Measurements from ENCODE around the gene FBXW8.

FBXW8 gene

GRCh38 chr12:116891019-116891418 is 19.7 kb upstream of the FBXW8 start:
- Histone ChIP-seq H3K4me3 (ENCODE audit: low read depth, low read length) (no peak overlapping the region), H3K9me3 (ENCODE audit: control insufficient read depth, insufficient read depth, low read depth, low read length) (no peaks in the 10 kb centered on the region), H3K27ac (ENCODE audit: extremely low read depth, low read depth, low read length) (no peak overlapping the region), H3K36me3 (ENCODE audit: control insufficient read depth in 2 of 2, insufficient read depth in 1 of 2, low read length in 2 of 2) (no peaks in the 10 kb centered on the region), H3K4me1 (ENCODE audit: control insufficient read depth, insufficient read depth, low read length) (no peaks in the 10 kb centered on the region)
- POLR2A ChIA-PET: no interaction called here
- CTCF ChIA-PET: no interaction called here
- no peak for TF ChIP-seq TSHZ1 (tag by site-specific recombination; IDR thresholded peaks at IDR 0.05; ENCODE audit: borderline replicate concordance)
- TF ChIP-seq TCF7L2 (IDR thresholded peaks at IDR 0.05; ENCODE audit: borderline replicate concordance, low read depth, low read length): no peak
- TF ChIP-seq ZNF366 (tag by site-specific recombination; conservative IDR thresholded peaks at IDR 0.05): no peak
- TF ChIP-seq OSR2 (tag by site-specific recombination; IDR thresholded peaks at IDR 0.05): no peak
- TF ChIP-seq MEIS1 (CRISPR knock-in tag; IDR thresholded peaks at IDR 0.05; ENCODE audit: borderline replicate concordance): no peak
- no peak for TF ChIP-seq HOXC10 (CRISPR knock-in tag; IDR thresholded peaks at IDR 0.05)
- no peak for TF ChIP-seq ZNF768 (tag by site-specific recombination; IDR thresholded peaks at IDR 0.05)
- TF ChIP-seq ZIC2 (tag by site-specific recombination; IDR thresholded peaks at IDR 0.05): no peak
- no peak for TF ChIP-seq KLF16 (tag by site-specific recombination; IDR thresholded peaks at IDR 0.05)
- TF ChIP-seq ZNF112 (tag by site-specific recombination; IDR thresholded peaks at IDR 0.05): no peak
- no peak for TF ChIP-seq KLF9 (tag by site-specific recombination; IDR thresholded peaks at IDR 0.05; ENCODE audit: low read depth)
- no peak for TF ChIP-seq ZNF24 (tag by site-specific recombination; IDR thresholded peaks at IDR 0.05)
- TF ChIP-seq RBAK (tag by site-specific recombination; IDR thresholded peaks at IDR 0.05): no peak
- no peak for TF ChIP-seq EGR2 (tag by site-specific recombination; IDR thresholded peaks at IDR 0.05; ENCODE audit: low read depth)
- no peak for TF ChIP-seq ZNF341 (tag by site-specific recombination; IDR thresholded peaks at IDR 0.05; ENCODE audit: low read depth)
- TF ChIP-seq ZNF596 (tag by site-specific recombination; IDR thresholded peaks at IDR 0.05): no peak

GRCh38 chr12:116892349-116893140 is 18.2 kb upstream of the FBXW8 start:
- Histone ChIP-seq H3K27ac (ENCODE audit: extremely low read depth, low read depth, low read length) (no peak overlapping the region), H3K4me3 (ENCODE audit: low read depth, low read length) (no peak overlapping the region), H3K36me3 (ENCODE audit: control insufficient read depth in 2 of 2, insufficient read depth in 1 of 2, low read length in 2 of 2) (no peaks in the 10 kb centered on the region), H3K9me3 (ENCODE audit: control insufficient read depth, insufficient read depth, low read depth, low read length) (no peaks in the 10 kb centered on the region), H3K4me1 (ENCODE audit: control insufficient read depth, insufficient read depth, low read length) (no peaks in the 10 kb centered on the region)
- POLR2A ChIA-PET: interaction anchor here (0.6 kb wide), 1 partner anchor 16 kb away, joined by 3 read pairs; no protein-coding TSS in a partner anchor
- TF ChIP-seq ZBTB17 (tag by site-specific recombination; IDR thresholded peaks at IDR 0.05) (0 out of 2 replicates have a peak, but pooled peaks have one; percentile 28), ZNF239 (tag by site-specific recombination; IDR thresholded peaks at IDR 0.05) (no peak), ZNF837 (tag by site-specific recombination; IDR thresholded peaks at IDR 0.05) (no peak), ZNF664 (tag by site-specific recombination; IDR thresholded peaks at IDR 0.05) (0 out of 2 replicates have a peak, but pooled peaks have one; percentile 76), KLF9 (tag by site-specific recombination; IDR thresholded peaks at IDR 0.05; ENCODE audit: low read depth) (no peak), ZSCAN4 (tag by site-specific recombination; IDR thresholded peaks at IDR 0.05) (no peak), ZSCAN16 (tag by site-specific recombination; IDR thresholded peaks at IDR 0.05) (no peak), ZNF335 (tag by site-specific recombination; conservative IDR thresholded peaks at IDR 0.05) (peak; percentile 74), ZNF510 (tag by site-specific recombination; IDR thresholded peaks at IDR 0.05; ENCODE audit: insufficient replicate concordance) (no peak), ZNF350 (tag by site-specific recombination; IDR thresholded peaks at IDR 0.05) (no peak), ZNF23 (tag by site-specific recombination; IDR thresholded peaks at IDR 0.05; ENCODE audit: borderline replicate concordance) (no peak)
- CTCF ChIA-PET: interaction anchor here (0.5 kb wide), 1 partner anchor 418 kb away, joined by 3 read pairs; no protein-coding TSS in a partner anchor
